Duodenal mucosa (tissue), 2 donors: Measurements from ENCODE around the gene PTPRN2.
"Not testable (repeated sequence)": the region's sequence is repeated elsewhere in the genome, so short reads cannot be mapped to it uniquely, and the experiment has no call there.

Source experiments
- H3K27ac ChIP-seq: one replicate; pipeline ENCODE4 v1.7.0; 2013; ENCODE audit warnings: low read depth, low read length
- H3K27me3 ChIP-seq, 2 donors: one replicate each; pipeline ENCODE4 v1.7.0; 2013; ENCODE audit warnings: low read length in 2 of 2, control low read depth in 1 of 2; ENCODE audit not compliant: insufficient read depth in 2 of 2, control insufficient read depth in 1 of 2
- H3K36me3 ChIP-seq, 2 donors: one replicate each; pipeline ENCODE4 v1.7.0; 2013; ENCODE audit warnings: low read length in 2 of 2, control low read depth in 1 of 2; ENCODE audit not compliant: insufficient read depth in 2 of 2, control insufficient read depth in 1 of 2
- H3K4me1 ChIP-seq, 2 donors: one replicate each; pipeline ENCODE4 v1.7.0; 2013; ENCODE audit warnings: low read length in 2 of 2, control low read depth in 1 of 2; ENCODE audit not compliant: insufficient read depth in 2 of 2, control insufficient read depth in 1 of 2
- H3K4me3 ChIP-seq, 2 donors: one replicate each; pipeline ENCODE4 v1.7.0; 2013; ENCODE audit warnings: low read length in 2 of 2, low read depth in 1 of 2
- H3K9ac ChIP-seq, 2 donors: one replicate each; pipeline ENCODE4 v1.7.0; 2013; ENCODE audit warnings: low read length in 2 of 2, low read depth in 1 of 2
- H3K9me3 ChIP-seq, 2 donors: one replicate each; pipeline ENCODE4 v1.7.0; 2013; ENCODE audit warnings: low read length in 2 of 2, control low read depth in 1 of 2; ENCODE audit not compliant: control insufficient read depth in 1 of 2

PTPRN2 gene

DNA sequence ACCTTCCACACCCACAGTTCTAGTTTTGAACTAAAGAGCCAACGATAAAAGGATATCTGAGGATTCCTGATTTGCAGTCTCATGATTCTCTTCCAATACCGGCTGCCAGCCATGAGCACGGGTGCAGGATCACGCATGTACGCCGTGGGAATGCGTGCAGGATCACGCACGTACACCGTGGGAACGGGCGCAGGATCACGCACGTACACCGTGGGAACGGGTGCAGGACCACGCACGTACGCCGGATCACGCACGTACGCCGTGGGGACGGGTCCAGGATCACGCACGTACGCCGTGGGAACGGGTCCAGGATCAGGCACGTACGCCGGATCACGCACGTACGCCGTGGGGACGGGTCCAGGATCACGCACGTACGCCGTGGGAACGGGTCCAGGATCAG lies 677.6 kb downstream of the PTPRN2 start:
- H3K4me1 ChIP-seq, H3K4me3 ChIP-seq, H3K9me3 ChIP-seq, H3K9ac ChIP-seq, H3K27me3 ChIP-seq, H3K27ac ChIP-seq, H3K36me3 ChIP-seq: not testable (repeated sequence)

DNA sequence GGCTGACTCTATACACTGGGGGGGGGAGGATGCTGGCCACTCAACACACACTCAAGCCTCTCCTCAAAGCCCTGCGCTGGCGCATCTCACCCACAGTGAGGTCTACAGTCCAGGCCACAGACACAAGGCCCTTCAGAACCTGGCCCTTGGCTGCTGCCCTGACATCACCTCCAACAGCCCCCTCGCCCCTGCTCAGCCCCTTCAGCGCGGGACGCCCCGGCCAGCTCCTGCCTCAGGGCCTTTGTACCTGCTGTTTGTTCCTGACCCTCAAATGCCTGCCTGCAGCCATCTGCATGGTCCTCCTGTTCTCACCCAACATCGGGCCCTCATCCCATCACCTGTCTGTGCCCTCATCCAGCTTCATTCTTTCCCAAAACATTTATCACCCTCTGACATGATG lies 678.3 kb downstream of the PTPRN2 start:
- Histone ChIP-seq H3K9ac (no peak overlapping the region), H3K9me3 (peaks cover 0 to 2% of the 10 kb centered on the region in 2 donors), H3K4me1 (peaks cover 0 to 3% of the 10 kb centered on the region in 2 donors), H3K4me3 (no peak overlapping the region), H3K27me3 (no peaks in the 10 kb centered on the region), H3K27ac (no peak overlapping the region), H3K36me3 (no peaks in the 10 kb centered on the region)

DNA sequence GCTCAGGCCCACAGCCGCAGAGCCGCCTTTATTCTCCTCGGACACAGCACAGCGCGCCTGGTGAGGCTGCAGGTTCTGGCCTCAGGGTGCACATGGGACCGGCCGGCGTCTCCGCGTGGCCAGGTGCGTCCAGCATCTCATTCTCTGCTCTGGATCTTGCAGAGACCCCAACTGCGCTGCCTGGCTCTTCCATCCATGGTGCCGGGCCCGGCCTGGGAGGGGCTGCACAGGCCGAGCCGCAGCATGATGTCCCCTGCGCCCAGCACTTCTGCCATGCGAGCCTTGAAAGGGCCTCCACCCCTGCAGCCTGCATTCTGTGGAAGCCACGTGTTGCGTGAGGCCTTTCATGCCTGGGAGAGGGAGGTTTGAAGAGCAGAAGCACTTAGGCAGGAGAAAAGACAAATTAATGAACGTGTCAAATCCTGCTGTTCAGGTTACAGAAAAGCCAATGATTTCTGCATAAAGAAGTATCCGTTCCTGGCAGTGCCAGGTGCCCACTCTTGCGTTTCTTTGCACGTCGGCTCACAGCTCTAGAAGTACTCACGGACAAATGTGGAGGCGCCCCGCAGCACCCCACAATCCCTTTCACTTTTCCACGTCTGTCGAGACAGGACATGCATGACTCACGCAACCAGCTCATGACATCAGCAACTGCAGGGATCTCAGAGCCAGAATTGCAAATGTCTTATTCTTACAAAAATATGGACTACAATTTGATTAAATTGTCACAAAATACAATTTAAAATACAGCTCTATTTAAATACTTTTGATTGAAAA lies 679.4 kb downstream of the PTPRN2 start:
- H3K9ac ChIP-seq, result no peak overlapping the region
- no peaks in the 10 kb centered on the region for H3K36me3 ChIP-seq
- H3K27ac ChIP-seq, result no peak overlapping the region
- peaks cover 0 to 3% of the 10 kb centered on the region in 2 donors for H3K4me1 ChIP-seq
- H3K27me3 ChIP-seq, result no peaks in the 10 kb centered on the region
- no peak overlapping the region for H3K4me3 ChIP-seq
- H3K9me3 ChIP-seq, result peaks cover 0 to 2% of the 10 kb centered on the region in 2 donors

DNA sequence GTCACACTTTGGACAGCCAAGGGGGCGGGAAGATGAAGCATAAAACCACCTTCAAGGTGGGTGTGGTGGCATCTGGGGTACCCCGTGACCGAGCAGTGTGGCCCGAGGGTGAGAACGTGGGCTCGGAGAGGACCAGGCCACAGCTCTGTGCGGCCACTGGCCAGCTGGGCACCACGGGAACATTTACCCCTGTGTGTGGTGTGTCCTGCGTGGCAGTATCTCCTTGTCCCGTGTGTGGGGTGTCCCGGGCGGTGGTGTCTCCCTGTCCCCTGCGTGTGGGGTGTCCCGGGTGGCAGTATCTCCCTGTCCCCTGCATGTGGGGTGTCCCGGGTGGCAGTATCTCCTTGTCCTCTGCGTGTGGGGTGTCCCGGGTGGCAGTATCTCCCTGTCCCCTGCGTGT lies 680.5 kb downstream of the PTPRN2 start:
- H3K27me3 ChIP-seq, result no peaks in the 10 kb centered on the region
- H3K4me1 ChIP-seq, result peaks cover 0 to 3% of the 10 kb centered on the region in 2 donors
- no peak overlapping the region for H3K4me3 ChIP-seq
- H3K9ac ChIP-seq, result no peak overlapping the region
- H3K27ac ChIP-seq, result no peak overlapping the region
- H3K9me3 ChIP-seq, result no peaks in the 10 kb centered on the region
- no peaks in the 10 kb centered on the region for H3K36me3 ChIP-seq

DNA sequence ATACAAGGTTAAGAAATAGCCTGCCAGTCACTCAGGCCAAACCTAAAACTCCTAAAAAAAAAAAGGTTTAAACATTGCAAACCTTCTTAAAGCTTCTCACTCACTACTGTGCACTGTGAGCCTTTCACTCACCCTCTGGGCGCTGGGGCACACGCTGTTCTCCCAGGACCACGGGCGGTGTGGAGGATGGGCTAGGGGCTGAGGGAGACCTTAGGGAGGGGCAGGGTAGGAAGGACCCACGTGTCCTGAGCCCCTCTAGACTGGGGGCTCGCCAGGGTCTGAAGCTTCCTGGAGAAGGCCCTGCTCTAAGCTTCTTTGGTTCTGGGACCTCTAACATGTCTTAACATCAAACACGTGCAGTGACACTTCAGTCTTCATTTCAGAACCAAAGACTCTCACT lies 681.0 kb downstream of the PTPRN2 start:
- Histone ChIP-seq H3K27ac (no peak overlapping the region), H3K36me3 (no peaks in the 10 kb centered on the region), H3K9ac (no peak overlapping the region), H3K27me3 (no peaks in the 10 kb centered on the region), H3K9me3 (no peaks in the 10 kb centered on the region), H3K4me1 (peaks cover 0 to 3% of the 10 kb centered on the region in 2 donors), H3K4me3 (no peak overlapping the region)

DNA sequence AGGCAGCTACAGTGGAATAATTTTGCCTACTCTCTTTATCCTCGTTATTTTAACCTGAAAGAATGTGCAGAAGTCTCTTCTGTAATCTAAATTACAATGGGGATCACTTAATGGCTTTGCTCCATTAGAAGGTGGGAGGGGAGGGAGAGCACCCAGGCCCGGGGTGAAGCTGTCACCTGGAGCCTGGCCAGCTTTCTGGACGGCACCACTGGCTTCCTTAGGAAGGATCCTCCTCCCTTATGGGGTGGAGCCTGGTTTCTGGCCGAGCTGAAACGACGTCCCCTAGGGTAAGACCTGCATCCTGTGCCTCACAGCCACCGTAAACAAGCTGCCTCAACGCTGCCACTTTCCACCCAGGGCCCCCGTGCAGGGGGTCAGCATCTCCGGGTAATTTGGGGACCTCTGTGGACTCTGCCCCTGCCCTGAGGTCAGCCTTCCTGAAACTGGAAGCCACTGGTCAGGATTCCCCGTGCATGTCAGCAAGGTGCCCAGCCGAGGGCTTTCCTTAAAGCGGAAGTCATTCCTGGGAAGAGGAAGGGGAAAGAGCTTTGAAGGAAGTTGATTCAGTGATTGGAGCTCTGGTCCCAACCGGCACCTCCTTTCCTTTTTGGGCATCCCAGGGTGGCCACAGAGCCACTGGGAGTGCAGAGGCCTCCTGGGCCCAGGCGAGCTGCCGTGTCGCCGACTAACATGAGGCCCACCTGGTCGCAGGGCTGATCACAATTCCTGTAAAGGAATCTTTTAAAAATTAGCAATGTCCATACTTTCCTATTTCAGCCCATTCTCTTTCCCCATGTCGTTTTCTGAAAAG lies 681.8 kb downstream of the PTPRN2 start:
- Histone ChIP-seq H3K4me3 (no peak overlapping the region), H3K9ac (no peak overlapping the region), H3K27ac (no peak overlapping the region), H3K4me1 (peaks cover 0 to 3% of the 10 kb centered on the region in 2 donors), H3K9me3 (no peaks in the 10 kb centered on the region), H3K36me3 (no peaks in the 10 kb centered on the region), H3K27me3 (no peaks in the 10 kb centered on the region)

DNA sequence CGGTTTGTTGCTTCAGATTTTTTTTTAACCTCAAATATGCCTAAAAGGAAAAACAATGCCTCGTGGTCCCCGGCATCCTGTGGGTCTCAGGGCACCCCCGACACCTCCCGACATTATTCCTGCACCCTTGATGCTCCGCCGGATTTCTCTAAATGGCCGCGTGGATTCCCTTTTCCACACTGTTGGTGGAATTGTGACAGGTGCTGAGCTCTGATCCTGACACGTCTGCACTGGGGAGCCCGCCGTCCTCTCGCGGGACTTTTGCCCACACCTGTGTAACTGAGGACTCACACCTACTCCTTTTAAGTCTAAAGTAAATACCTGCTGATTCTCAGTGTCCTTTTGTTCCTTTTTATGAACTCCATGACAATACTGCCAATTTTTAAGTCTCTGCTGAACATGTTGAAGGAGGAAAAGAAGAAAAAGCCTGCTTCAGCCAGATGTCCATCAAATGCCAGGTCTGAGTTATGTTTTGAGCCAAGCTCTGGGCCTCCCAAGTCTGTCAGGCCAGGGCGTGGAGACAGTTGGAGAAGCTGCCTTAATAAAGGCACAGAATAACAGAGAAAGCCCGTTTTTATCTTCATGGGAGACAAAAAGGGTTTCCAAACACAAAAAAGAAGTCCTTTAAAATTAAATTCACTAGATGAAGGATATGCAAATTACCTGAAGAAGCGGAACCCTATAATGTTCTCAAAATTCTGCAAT lies 682.6 kb downstream of the PTPRN2 start:
- Histone ChIP-seq H3K36me3 (no peaks in the 10 kb centered on the region), H3K4me3 (no peak overlapping the region), H3K9ac (no peak overlapping the region), H3K27me3 (no peaks in the 10 kb centered on the region), H3K27ac (no peak overlapping the region), H3K9me3 (no peaks in the 10 kb centered on the region), H3K4me1 (peaks cover 0 to 3% of the 10 kb centered on the region in 2 donors)

DNA sequence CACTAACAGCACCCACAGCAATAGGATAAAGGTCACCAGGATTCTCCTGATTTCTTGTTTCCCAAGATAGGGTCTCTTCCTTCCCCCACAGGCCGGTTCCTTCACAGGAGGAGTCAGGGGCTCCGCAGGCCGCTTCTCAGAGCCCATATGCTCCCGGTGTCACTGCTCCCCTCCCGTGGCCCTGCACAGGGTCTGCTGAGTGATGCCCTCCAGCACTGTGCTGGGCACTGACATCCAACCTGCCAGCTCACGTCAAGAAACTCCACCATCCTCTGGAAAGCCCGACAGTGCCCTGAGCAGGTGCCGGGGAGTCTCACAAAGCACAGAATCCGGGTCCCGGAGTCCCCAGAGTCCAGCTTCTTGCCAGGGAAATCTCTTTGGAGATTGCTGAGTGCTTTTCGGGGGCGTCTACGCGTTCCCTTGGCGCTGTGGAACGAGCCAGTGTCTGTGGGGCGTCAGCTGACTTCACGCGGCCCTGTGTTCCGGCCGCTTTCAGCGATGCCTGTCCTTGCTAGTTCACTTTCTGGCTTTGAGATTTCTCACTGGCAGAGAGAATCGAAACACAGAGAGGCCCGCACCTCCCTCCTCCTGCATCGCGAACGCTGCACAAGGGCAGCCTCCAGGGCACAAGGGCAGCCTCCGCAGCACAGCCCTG lies 683.3 kb downstream of the PTPRN2 start:
- Histone ChIP-seq H3K36me3 (no peaks in the 10 kb centered on the region), H3K27ac (no peak overlapping the region), H3K9me3 (no peaks in the 10 kb centered on the region), H3K4me3 (no peak overlapping the region), H3K9ac (no peak overlapping the region), H3K27me3 (no peaks in the 10 kb centered on the region), H3K4me1 (peaks cover 0 to 3% of the 10 kb centered on the region in 2 donors)

DNA sequence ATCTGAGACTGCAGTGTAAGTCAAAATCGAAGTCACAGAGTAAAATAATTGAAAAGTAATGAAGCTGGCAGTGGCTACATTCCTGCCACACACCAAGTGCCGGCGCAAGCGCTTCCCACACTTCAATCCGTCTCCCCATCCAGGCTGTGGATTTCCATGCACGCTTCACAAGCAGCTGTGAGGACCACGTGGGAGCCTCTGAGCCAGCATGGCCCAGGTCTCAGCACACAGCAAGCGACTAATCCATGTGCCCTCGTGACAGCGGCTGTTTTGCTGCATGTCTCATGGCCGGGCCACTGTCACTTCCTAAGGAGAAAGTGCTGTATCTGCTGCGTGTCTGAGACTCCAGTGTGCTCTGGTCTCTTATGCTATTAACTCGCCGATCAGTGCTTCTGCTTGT lies 683.9 kb downstream of the PTPRN2 start:
- Histone ChIP-seq H3K27me3 (no peaks in the 10 kb centered on the region), H3K4me3 (no peak overlapping the region), H3K27ac (no peak overlapping the region), H3K9me3 (no peaks in the 10 kb centered on the region), H3K36me3 (no peaks in the 10 kb centered on the region), H3K4me1 (peaks cover 0 to 3% of the 10 kb centered on the region in 2 donors), H3K9ac (no peak overlapping the region)
